ENCODE data around the gene CTH. TPM values are rescaled to one million over a fixed set of nuclear protein-coding genes. Genes with fewer than 3 reads are reported as not detected.

CTH gene
- total and polyA plus RNA-seq, 2 of the 4 experiments (the other 2 are of a cell fraction): 2.7 to 3.0 TPM

DNA sequence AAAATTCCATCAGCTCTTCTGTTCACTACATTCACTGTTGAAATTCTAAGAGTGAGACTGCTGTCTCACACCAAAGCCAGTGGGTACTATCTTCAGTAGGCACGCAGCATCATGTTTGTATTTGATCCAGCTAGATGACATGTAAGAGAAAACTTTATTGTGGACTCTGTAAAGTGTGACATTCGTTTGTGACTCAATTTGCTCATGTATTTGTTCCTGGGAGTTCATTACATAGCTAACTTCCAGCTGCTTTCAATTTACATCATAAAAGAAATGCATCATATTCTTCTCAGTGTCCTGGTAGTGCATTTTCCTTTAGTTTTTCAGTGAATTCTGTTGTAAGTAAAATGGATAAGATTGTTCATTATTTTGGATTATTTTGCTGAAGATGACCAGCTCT lies 31.4 kb downstream of the CTH start:
- Histone ChIP-seq H3K4me3 (ENCODE audit: insufficient read depth, low read depth, low read length) (no peak overlapping the region), H3K23ac (ENCODE audit: low read depth, low read length) (no peak overlapping the region), H3K14ac (replicated peaks; ENCODE audit: low read depth, low read length) (no peak overlapping the region), H3K56ac (ENCODE audit: extremely low read depth, insufficient read depth, low read length) (no peak overlapping the region), H4K5ac (ENCODE audit: low read depth, low read length) (no peak overlapping the region), H3K27me3 (ENCODE audit: control insufficient read depth, insufficient read depth, low read length) (no peaks in the 10 kb centered on the region), H2BK120ac (ENCODE audit: low read depth, low read length) (no peak overlapping the region), H4K20me1 (ENCODE audit: insufficient read depth, low read length) (no peaks in the 10 kb centered on the region), H2AFZ (replicated peaks; ENCODE audit: low read length, poor library complexity) (no peak overlapping the region), H3K9me3 (ENCODE audit: control insufficient read depth, insufficient read depth, low read length) (no peaks in the 10 kb centered on the region), H2BK5ac (ENCODE audit: low read depth, low read length, poor library complexity, severe bottlenecking) (no peak overlapping the region), H4K8ac (ENCODE audit: low read depth in 2 of 2, low read length in 2 of 2) (no peak overlapping the region), H2BK15ac (ENCODE audit: low read depth, low read length) (no peak overlapping the region), H2BK20ac (ENCODE audit: low read depth, low read length) (no peak overlapping the region), H3K9ac (ENCODE audit: low read depth, low read length) (no peak overlapping the region), H3K36me3 (ENCODE audit: control insufficient read depth, insufficient read depth, low read length) (no peaks in the 10 kb centered on the region), H3K18ac (ENCODE audit: low read depth, low read length) (no peak overlapping the region), H3K27ac (ENCODE audit: insufficient read depth, low read length) (no peak overlapping the region), H3K4ac (ENCODE audit: low read depth, low read length) (no peak overlapping the region), H3K4me2 (ENCODE audit: low read depth, low read length) (no peak overlapping the region), H3K9me1 (ENCODE audit: insufficient read depth, low read length) (no peaks in the 10 kb centered on the region), H4K91ac (ENCODE audit: insufficient read depth, low read depth, low read length) (no peak overlapping the region), H2AK9ac (replicated peaks; ENCODE audit: low read depth, low read length, poor library complexity) (no peak overlapping the region), H2AK5ac (ENCODE audit: low read depth, low read length) (no peak overlapping the region), H3K79me1 (ENCODE audit: low read depth in 1 of 2, low read length in 2 of 2) (no peaks in the 10 kb centered on the region), H3K4me1 (ENCODE audit: control insufficient read depth, insufficient read depth, low read length) (no peaks in the 10 kb centered on the region)
- ChIA-PET POLR2A (ENCODE audit: unreplicated experiment) (interaction anchor here (0.7 kb wide), 1 partner anchor 570 kb away, joined by 3 read pairs; no protein-coding TSS in a partner anchor), CTCF (interaction anchor here (0.5 kb wide), 1 partner anchor 327 kb away, joined by 3 read pairs; no protein-coding TSS in a partner anchor)
- WGBS, 2 experiments (ENCODE audit: extremely low coverage in 2 of 2, insufficient read length in 1 of 2): no CpG with 5 or more reads among the region's 2 CpGs
- BruUV-seq (replicated peaks): no TSS peak
- DNase-seq (no peak), ATAC-seq (ENCODE audit: low read depth) (no peak)
- intact Hi-C loops (cut with micrococcal nuclease) (no loop called here), in situ Hi-C loops (cut with MboI; ENCODE audit: low sequenced_read_pairs) (no loop called here), dilution Hi-C loops (cut with HindIII; ENCODE audit: low sequenced_read_pairs, unreplicated experiment) (no loop called here)
- TF ChIP-seq, protein P1, sequence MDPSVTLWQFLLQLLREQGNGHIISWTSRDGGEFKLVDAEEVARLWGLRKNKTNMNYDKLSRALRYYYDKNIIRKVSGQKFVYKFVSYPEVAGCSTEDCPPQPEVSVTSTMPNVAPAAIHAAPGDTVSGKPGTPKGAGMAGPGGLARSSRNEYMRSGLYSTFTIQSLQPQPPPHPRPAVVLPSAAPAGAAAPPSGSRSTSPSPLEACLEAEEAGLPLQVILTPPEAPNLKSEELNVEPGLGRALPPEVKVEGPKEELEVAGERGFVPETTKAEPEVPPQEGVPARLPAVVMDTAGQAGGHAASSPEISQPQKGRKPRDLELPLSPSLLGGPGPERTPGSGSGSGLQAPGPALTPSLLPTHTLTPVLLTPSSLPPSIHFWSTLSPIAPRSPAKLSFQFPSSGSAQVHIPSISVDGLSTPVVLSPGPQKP (IDR thresholded peaks at IDR 0.05; ENCODE audit: borderline replicate concordance, low read depth, low read length): no peak
- TF ChIP-seq RCOR1 (IDR thresholded peaks at IDR 0.05; ENCODE audit: insufficient replicate concordance, low read length) (no peak), BHLHE40 (IDR thresholded peaks at IDR 0.05; ENCODE audit: low read depth, low read length) (no peak), MXI1 (IDR thresholded peaks at IDR 0.05; ENCODE audit: borderline replicate concordance, low read depth, low read length) (no peak), RFX5 (IDR thresholded peaks at IDR 0.05; ENCODE audit: low read depth, low read length) (no peak), CTCF (conservative IDR thresholded peaks at IDR 0.05; ENCODE audit: low read depth, low read length) (no peak), RAD21 (IDR thresholded peaks at IDR 0.05; ENCODE audit: low read length) (no peak), CEBPB (IDR thresholded peaks at IDR 0.05; ENCODE audit: low read depth, low read length) (no peak), POLR2A (IDR thresholded peaks at IDR 0.05; ENCODE audit: low read depth, low read length) (no peak), USF2 (IDR thresholded peaks at IDR 0.05; ENCODE audit: low read depth, low read length) (no peak), FOS (IDR thresholded peaks at IDR 0.05; ENCODE audit: low read depth, low read length) (no peak), SMC3 (IDR thresholded peaks at IDR 0.05; ENCODE audit: low read depth, low read length) (no peak)
